T follicular helper cell (primary cell): ENCODE results near the gene ALAS1.

Source experiments
- DNase-seq: peaks from one replicate; pipeline ENCODE4 v3.0.0-alpha.2; 2020; ENCODE audit warnings: low read depth

The ALAS1 gene

DNA sequence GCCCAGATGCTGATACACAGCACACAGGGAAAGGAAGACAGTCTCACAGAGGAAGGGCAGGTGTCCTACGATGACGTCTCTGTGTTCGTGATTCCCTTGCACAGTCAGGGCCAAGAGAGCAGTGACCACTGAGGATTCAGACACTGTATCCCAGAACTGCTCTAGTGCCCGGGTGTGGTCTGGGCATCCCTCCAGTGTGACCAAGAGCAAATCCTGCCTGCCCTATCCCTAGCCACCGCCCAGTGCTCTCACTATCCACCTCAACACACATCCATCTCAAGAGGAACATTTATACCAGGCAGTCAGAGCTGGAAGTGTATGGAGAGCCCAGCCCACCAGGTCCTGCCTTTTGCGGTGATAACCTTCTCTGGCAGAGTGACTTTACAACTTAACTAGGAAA, 51.7 kb downstream of the ALAS1 start:
- no peak for DNase-seq

DNA sequence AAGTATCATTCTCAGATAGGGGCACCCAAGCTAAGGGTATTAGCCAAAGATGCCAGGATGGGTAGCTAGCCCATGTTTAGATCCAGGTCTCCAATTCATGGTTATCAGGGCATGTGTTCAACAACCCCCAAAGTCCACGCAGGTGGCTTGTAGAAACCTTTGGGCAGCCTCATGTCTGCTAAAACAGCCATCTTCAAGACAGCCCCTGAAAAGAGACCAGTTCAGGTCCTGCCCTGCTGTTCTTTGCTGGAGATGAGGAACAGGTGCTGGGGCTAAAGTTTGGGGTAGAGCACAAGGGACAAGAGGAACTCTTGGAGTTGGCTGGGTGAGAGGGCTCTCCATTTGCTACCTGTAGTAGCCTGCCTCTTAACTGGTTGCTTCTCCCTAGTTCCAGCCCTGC, 52.2 kb downstream of the ALAS1 start:
- DNase-seq = no peak

DNA sequence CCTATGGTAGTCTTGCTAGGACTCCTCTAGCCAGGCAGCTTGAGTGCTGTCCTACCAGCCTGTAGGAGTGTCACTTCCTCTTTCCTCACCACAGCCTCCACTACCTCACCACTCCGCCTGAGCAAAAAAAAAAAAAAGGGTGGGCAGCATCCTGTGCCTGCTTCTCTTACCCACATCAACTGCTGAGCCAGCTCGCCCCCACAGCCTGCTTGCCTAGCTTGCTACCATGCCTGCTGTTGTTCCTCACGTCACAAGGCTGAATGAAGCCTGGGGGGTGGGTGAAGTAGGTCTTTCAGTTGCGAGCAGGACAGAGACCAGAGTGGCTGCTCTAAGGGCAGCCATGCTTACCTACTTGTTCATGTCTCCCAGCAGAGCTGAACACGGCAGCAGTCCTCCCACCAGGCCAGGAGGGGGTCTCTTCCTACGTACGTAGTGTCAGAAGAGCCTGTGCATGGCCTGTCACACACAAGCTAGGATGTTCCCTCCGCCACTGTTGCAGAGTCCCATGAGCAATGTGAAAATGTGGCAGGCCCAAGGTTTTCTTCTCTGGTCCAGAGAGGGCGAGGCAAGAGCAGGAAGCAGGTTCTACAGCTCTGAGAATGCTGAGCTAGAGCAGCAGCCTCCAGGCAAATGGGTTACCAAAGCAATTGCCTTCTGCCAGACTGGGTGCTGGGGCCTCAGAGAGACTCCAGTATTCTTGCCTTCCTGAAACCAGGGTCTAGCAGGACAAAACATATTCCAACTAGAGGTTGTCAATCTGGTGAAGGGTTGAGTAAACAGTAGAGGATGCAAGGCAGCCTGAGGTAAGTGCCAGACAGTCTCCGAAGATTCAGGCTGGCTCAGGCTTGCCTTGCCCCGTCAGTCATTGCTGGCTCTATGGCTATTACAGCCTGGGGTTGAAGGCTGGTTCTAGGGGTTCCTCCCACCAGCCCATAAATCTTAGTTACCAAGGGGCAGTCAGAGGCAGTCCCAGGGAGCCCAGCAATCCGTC, 55.6 kb downstream of the ALAS1 start:
- peak; percentile 82 for DNase-seq

DNA sequence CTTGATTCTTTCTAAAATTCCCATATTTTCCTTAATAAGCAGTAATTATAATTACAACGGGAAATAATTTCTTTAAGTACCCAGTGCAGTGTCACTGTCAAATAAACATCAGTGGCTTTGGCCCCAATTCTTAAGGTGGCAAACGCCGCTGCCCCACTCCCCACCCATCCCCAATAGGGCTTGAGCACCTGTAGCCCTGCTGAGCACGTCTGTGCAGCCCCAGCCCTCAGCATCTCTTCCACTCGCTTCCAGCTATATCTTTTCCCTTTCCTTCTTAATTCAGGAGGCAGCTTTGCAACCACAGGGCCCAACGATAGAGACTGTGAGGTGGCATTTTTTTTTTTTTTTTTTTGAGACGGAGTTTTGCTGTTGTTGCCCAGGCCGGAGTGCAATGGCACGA, 56.6 kb downstream of the ALAS1 start:
- DNase-seq = no peak

DNA sequence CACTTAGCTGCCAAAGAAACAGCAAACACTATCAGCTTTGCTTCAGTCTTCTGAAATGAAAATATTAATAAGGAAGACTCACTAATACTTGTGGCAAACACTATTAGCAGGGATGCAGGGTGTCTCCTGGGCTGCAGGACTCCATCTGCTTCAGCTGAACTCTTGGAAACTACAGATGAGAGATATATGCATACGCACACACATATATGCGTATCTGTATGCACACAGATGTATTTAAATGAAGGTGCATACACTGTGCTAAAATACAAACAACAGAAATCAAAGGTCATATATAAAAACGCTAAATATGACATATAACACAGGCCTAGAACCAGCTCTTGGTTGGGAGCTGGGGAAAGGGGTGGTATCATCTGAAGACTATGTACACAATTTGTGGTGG, 58.2 kb downstream of the ALAS1 start:
- DNase-seq = no peak

DNA sequence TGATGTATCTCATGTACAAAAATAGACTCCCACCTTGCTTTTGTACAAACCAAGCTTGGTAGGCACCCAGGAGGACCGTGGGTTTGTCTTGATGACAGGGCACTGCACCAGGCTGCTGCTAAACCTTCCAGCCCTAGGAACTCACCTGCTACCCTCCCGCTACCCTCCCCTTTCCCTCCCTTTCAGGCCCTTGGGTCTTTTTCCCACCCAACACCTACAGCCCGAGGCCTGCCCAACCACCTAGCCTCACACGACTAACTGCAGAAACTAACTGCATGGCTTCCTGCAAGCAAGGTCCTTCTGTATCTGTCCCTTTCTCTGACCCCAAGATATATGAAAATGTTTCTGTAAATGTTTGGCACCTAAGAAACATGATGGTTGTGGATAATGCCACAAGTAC, 58.7 kb downstream of the ALAS1 start:
- no peak for DNase-seq

DNA sequence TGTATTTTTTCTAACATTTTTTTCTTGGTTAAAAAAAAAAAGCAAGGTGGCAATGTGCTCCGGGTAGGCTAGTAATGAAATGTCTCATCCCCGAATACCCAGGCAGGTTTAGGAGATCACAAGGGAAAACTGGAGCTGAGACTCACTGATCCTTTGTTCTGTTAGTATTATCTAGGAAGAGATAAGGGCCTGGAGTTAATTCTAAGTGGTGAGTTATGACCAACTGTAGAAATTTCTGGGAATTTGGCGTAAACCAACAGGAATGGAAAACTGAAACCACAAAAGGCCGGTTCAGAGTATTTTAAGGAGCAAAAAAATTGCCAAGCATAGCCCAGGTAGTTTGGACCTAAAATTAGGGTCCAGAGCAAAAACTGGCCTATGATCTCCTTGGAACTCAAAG, 60.0 kb downstream of the ALAS1 start:
- no peak for DNase-seq

DNA sequence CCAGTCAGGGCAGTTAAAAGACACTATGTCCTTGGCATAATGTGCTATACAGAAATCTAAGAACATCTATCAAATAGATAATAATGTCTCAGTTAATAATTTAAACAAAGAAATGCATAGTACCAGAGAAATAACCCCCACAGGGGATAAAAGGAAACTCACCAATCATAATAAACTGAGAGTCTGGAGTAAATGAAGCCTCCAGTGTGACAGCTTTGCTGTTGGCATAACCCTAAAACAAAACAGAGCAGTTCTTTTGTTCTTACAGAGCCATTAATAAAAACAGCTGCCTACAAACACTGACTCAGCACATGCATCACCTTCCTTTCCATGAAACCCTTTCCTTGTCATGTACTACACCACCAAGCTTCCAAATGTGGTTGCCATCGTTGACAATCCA, 61.1 kb downstream of the ALAS1 start:
- DNase-seq = no peak

DNA sequence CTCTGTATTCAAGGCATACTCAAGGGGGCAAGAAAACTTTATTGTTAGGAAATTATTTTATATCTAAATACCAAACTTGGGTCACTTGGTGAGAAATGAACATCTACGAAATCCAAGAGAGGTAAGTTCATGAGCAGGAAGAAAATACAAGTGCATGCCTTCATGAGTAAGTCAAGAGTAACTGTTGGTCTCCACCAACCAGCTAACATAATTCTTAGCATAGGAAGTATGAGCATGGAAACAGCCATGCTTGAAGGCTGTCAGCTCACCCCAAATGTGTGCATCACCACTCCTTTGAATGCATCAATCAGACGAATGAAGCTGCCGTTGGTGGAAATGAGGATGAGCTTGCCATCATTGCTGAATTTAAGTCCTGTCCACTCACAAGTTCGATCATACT, 61.5 kb downstream of the ALAS1 start:
- DNase-seq = no peak

DNA sequence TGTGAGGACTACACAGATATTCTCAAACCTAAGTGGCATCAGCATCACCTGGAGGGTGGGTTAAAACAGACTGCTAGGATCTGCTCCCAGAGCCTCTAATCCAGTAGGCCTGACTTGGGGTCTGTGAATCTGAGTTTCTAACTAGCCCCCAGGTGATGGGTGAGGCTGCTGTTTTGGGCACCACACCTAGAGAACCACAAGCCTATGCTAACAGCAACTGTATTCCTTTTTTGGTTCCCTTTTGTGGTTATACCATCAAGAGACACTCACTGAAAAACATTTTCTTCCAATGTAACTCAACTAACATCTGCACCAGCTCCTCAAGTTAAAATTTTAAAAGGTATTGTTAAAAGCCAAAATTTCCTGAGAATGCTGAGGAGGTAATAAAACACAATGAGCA, 64.5 kb downstream of the ALAS1 start:
- DNase-seq = no peak
